OCI-LY3 (cell line): Measurements from ENCODE around the gene KRT81.

Source experiments
- CTCF ChIP-seq: fragments of 200-600, 300-600 bp; sonication (generic); IDR thresholded peaks from 2 replicates; pipeline ENCODE4 v1.5.1; 2014; ENCODE audit warnings: antibody characterized with exemption, low read length, low read depth
- EZH2phosphoT487 ChIP-seq: fragments of 200-600 bp; shearing (Covaris generic); IDR thresholded peaks from 2 replicates; pipeline ENCODE4 v1.6.1; 2018; ENCODE audit warnings: antibody characterized with exemption, mixed run types, low read depth

GRCh38 chr12:52334185-52334584, 42.9 kb upstream of the KRT81 start:
- TF ChIP-seq CTCF: no peak
- no peak for TF ChIP-seq EZH2phosphoT487
